NCI-H748 treated with DMSO at 0.1 percent for 48 hours (cell line): ENCODE data around the gene ETNPPL.

Experiments
- DNase-seq: peaks from one replicate; lab custom pipeline; 2025; lab: John Stamatoyannopoulos, UW

ETNPPL gene

DNA sequence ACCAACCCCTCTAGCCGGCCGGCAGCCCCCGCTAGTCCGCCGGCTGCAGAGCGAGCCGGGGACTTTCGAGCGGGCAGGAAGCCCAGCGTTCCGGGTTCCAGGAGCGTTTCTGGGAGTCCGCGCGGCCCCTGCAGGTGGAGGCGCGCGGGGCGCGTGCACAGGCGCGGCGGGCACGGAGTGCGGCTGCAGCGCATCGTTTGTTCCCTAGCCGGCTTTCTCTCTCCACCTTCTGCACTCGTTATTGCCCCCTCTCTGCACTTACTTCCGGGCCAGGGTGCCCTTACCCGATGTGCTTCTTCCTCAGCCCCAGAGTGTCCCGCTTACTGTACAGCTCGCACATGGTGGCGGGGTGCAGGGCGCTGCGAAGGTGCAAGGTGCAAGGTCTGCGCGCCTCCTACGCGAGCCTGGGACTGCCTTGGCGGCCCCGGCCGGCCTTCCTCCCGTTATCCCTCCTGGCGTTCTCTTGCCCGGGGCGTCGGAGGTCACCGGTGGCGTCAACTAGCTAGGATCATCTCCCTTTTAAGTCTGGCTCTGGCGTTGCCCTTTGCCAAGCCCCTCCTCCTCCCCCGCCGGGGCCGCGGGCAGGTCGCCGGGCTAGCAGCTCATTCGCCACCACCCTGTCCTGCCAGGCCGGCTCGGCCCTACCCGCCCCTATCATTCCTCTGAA, at the start of gene ETNPPL:
ETNPPL (minus strand) TSS at position 495 of the 667 bp plus-strand sequence; CDS start at position 340, 155 bp downstream.
- DNase-seq = peak; percentile 24

DNA sequence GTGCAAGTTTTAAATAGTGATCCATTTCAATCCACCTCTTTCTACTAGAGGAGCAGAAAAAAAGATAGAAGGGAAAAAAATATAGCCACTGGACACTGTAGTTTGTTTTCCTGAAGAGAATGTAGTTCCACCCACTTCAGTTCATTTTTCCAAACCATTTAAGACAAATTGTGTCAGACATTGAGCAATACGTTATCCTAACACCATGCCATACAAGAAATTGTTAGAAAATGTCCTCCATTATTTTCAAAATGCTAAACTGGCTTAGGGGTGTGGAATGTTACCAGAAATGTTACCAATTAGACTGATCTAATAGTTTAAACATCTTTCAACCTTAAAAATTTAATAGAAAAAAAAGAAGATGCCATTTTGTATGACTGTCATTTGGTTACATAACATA, 48.6 kb upstream of the ETNPPL start:
- no peak for DNase-seq

DNA sequence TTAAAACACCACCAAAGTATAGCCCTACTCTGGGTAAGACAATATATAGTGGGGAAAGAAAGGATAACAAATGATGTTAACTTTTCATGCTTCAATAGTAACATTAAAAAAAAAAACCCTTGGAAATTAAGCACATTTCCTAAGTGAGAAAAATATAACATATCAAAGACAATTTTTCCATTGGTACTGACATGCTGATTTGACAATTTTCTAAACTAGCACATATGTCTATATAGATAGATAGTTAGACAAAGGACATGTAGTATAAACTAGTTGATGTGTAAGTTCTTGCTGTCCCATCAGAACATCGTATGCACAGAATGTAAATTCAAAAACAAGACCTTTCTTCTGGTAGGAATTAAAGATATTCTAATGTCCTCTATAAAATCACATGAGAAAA, 47.2 kb upstream of the ETNPPL start:
- DNase-seq = no peak

DNA sequence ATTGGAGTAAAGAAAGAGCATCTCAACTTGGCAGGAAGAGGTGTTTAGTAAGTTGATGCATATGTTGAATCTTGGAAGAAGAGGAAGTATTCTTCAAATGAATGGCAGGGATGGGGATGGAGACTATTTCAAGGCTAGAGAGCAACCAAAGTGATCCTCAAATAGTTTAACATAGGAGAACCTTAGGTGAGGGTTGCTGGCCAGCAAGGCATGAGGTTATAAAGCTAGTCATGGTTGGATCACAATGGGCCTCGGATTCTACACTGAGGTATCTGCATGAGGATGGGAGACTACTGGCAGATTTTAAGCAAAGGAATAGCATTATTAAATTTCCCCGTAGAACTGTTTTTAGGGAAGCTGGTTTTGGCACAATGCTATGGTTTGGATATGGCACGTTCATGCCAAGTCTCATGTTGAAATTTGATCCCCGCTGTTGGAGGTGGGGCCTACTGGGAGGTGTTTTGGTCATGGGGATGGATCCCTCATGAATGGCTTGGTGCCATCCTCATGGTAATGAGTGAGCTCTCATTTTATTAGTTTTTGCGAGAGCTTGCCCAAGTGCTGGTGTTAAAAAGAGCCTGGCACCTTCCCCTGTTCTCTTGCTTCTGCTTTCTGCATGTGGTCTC, 41.9 kb upstream of the ETNPPL start:
- no peak for DNase-seq

DNA sequence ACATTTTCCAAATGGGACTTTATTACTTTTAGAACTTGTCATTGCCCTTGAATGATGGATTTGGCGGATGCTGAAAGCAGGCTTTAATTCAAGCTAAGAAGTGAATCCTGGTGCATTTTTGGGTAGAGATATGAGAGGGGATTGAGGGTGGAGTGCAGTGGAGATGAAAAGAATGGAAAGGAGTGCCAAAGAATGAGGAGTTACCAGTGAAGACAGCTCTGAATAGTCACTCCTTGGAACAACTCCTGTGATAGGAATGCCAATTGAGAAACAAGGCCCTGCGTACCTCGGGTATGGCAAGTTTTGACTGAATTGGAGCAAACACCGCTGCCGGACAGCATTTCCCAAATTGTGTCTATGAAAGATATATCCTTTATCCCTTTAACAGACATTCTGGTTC, 36.5 kb upstream of the ETNPPL start:
- DNase-seq = no peak

DNA sequence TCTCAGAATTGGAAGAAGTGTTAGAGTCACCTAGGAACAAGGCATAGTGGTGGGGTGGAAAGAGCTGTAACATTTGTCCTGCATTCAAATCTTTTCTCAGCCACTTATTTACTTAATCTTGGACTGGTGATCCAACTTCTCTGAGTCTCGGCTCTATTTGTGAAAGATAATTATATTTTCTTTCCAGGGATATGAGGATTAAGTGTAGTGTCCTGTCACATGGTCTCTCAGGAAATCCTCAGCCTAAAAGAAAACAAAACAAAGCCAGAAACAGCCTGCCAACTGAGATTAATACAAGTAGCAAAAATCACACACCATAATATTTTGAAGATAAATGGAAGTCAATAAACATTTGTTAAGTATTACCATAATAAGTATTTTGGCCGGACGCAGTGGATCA, 33.3 kb upstream of the ETNPPL start:
- no peak for DNase-seq

DNA sequence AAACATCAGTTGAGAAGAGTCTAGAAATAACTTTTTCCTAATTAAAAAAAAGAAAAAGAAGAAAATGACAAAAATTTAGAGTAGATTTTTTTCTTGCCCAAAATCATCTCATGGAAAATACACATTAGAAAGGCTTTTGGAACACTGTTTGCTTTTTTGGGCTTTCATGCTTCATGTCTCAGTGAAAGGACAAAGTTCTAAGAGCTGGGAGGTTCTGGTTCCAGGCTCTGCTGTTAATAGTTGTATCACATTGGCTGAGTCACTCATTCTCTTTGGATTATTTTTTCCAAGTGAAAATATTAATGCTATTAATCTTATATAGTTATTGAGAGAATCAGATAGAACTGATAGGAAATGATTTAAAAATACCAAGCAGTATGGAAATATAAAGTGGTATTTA, 32.9 kb upstream of the ETNPPL start:
- no peak for DNase-seq

DNA sequence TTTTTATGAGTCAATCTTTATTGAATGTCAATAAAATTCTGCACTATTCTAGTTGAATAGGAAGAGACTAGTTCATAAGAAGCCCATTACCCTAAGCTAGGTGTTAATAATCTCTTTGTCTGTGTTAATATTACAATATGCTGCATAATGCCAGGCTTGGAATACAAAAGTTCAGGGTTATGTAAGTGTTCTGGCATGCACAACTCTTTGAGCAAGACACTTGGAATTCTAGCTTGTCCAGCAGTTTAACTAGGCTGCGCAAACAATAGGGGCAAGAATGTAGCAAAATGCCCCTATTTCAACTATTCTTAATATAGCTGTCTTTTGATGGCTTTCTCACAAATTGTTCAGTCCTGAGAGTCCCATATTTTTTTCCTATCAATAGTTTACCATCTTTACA, 31.3 kb upstream of the ETNPPL start:
- DNase-seq = no peak

DNA sequence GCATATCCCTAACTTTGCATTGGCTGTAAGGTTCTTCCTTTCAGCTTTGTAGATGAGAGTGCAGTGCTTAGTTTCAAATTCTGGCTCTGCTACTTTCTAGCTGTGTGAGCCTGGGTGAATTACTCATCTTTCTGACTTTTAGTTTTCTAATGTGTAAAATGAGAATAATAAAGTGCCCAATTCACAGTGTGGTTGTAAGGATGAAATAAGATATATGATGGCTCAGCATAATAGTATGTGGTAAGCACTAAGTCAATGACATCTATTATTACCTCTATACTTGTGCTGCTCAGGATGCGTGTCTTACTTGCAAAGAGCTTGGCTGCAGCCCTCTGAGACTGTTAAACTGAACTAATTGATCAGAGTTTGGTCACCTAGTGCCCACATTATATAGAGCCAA, 30.6 kb upstream of the ETNPPL start:
- DNase-seq = no peak

DNA sequence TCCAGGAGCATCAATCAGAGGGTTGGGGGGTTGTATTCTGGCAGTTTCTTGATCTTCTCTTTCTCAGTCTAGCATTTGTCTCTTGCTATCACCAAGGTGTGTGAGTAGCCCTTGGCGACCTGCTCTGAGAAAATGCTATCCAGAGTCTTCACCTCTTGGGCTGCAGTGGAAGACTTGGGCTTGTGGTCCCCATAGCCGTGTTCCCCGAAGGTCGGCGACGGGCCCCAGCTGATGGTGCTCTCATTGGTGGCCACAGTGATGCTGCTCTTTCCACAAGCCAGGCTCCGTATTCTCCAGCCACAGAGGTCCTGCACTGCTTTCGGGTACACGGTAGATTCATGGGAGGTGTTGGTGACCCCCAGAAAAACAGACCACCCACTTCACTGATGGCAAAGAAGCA, 25.9 kb upstream of the ETNPPL start:
- DNase-seq = no peak

DNA sequence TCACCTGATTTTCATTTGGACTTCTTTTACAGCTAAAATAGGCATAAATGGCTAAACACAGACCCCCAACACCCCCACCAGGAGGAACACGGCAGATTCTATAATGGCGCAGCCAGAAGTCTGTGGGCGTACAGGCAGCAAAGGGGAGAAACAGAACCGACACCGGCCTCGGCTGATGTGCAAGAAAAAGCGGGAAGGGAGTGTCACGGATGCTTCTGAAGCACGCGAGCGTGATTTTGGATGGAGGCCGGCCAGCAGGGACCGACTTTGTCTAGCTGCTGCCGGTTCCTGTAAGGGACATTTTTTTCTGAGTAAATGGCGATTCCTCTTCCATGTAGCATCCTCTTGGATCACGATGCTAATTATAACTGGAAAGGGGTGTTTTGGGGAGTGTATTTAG, 24.9 kb upstream of the ETNPPL start:
- DNase-seq = no peak

DNA sequence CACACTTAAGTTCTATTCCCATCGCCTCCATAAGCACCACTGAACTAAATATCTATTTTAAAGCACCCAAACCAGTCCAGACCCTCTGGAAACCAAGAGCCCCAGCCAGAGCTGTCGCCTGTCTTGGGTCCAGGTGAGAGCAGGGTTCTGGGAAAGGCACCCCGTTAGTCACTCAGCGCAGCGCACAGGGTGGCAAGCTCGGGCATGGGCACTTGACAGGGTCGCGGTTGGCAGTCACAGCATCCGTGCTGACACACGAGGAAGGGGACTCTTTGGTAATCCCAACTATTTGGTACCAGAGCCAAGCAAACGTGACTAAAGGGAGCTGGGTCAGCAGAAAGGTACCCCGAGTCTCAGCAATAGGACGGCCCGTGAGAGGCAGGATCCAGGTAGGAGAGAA, 24.3 kb upstream of the ETNPPL start:
- DNase-seq = no peak

DNA sequence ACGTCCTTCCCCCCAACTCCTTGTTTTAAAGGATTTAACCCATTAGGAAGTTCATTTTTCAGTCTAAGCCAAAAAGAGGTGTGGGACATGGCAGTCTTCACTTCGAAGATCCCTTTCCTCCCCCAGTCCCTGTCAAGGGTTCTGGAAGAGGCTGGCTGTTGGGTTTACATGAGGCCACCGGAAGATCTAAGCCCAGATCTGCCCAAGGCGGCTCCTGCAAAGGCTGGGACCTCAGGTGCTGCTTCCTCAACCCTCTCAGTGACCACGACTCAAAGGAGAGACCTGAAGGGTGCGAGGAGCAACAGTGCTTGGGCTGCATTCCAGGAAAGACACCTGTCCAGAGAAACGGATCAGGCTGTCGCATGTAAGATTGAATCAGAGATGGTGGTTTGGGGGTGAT, 23.5 kb upstream of the ETNPPL start:
- DNase-seq = no peak

DNA sequence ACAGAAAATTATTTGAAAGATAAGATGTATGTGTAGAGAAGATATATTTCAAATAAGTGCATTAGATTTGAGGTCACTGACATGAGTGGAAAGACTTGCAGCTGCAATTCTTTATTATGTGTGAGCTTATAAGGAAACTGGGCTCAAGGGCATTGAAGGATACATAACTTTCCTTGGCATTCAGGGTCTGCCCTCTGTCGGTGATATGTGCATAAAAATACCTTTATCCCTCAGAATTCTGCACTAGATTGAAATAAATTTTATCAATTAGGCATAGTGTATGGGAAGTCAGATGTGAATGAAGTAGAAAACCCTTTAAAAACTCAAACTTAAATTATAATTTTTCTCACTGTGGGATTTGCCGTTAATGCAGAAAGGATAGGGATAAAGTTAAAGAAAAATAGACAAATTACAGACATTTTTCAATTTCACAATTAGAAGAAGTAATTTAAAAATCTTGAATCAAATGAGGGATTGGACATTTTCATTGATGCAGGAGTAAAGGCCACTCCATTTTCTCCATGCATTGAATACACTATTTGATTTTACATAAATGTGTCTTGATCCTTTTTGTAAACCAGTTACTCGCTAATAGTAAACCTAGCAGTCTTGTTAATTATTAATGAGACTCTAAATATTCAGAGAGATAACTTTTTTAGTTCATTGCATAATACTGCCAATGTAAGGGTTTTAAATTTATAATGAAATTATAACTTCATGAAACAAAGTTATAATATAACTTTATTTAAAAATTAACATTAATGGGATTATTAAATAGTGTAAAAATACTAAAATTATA, 21.0 kb upstream of the ETNPPL start:
- no peak for DNase-seq

DNA sequence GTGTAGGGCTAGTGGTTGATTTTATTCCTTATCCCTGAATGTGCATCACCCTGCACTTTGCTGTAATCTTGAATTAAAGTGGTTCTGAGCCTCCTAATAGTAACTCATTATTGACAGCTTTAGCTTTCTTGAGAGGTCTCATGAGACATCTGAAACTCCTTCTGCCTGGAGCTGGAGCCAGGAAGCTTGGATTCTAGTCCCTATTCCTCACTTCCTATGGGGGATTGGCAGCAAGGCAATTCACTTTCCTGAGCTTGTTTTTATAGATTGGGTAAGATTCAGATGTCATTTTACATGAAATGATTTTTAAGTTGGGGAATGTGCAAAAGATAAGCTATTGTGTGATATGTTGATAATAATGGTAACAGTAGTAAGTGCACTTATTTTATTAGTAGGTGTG, 17.1 kb upstream of the ETNPPL start:
- no peak for DNase-seq

DNA sequence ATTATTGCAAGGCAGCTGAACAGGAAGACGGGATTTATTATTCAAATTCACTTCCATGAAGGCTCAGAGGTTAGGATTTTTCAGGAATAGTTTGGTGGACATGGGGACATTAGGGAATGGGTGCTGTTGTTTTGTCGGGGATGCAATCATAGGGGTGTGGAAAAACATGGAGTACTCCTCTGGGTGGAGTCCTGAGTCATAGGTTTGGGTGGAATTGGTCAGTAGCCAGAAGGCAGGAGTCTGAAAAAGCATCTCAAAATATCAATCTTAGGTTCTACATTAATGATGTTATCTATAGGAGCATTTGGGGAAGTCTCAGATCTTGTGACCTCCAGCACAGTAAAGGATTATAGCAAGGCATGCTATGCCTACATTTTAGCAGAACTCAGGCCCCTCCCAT, 14.5 kb upstream of the ETNPPL start:
- no peak for DNase-seq

DNA sequence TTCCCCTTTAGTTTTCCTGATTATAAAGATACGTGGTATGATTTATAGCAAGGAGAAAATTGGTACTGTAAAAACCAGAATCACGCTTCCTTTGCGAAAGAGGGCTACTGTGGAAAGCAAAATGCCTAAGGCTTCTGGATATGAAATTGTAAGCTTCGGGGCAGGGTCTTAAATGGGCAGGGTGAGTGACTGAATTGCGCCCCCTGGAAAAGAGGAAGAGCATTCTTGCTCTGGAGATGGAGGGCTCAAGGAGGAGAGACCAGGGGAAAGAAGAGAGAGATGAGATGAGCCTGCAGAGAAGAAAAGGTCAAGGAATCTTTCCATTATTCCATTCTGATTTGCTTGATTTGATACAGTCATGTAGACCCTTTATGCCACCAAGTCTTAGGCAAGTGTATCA, 13.1 kb upstream of the ETNPPL start:
- DNase-seq = no peak

DNA sequence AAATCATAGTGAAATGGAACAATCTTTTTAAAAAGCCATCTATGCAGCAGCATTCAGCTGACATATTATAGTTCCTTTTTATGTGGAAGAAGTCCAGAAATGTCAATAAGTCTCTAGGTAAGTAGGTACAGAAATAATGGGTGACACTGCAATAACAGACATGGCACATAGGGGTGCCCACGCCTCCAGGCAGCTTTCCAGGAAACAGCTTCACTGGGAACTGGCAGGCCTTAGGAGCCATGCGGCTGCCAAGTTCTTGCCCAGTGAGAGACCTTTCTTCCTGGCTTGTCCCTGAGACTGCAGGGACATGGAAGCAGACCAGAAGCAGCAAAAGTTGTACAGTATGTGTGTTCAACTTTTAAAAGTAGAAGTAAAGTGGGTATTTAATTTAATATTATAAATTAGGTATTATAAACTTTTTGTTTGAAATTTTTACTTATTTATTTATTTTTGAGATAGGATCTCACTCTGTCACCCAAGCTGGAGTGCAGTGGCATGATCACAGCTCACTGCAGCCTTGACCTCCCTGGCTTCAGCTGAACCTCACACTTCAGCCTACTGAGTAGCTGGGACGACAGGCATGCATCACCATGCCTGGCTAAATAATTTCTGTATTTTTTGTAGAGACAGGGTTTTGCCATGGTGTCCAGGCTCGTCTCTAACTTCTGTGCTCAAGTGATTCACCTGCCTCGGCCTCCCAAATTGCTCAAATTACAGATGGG, 12.1 kb upstream of the ETNPPL start:
- DNase-seq = no peak

DNA sequence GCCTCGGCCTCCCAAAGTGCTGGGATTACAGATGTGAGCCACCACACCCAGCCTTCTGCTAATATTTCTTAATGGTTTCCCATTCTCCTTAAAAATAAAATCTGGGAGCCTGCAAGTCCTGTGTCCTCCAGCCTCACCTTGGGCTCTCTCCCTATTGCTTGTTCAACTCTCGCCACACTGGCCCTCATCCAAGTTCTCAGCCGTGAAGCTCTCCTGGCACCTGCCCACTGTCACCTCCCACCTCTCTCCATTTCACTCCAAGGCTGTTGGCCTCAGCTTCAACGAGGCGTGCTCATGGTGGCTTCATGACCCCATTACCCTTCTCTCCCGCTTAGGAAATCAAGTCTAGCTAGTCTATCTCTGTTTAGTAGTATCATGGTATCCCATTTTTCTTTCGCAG, 9.5 kb upstream of the ETNPPL start:
- DNase-seq = no peak

DNA sequence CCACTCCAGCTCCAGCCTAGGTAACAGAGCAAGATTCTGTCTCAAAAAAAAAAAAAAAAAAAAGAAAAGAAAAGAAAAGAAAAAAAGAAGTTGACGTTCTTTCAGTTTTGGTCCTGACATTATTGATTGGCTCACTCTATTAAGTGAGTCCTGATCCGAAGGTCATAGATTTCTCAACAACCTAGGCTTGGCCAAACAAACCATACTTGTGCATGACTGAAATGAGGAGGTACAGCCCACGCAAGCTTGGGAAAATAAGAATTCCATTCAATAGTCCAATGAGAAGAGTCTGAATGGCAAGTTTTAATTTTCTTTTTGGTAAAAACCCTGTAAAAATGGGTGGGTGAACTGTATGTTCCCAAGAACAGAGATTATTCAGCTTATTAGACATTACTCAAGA, 3.2 kb upstream of the ETNPPL start:
- DNase-seq = no peak

DNA sequence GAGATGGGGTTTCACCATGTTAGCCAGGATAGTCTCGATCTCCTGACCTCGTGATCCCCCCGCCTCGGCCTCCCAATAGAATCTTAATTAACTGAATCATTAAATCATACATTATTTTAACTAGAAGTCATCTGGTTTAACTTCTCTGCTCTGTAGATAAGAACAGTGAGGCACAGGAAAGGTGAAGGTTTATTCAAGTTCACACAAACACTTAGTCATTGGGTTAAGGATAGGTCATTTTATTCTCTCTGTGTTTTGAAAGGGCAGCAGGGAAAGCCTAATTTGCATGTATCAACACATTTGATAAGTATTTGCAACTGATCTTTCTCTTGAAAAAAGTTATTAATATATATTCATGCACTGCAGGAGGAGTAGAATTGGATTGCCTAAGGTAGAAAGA, 1.1 kb upstream of the ETNPPL start:
- DNase-seq = no peak

DNA sequence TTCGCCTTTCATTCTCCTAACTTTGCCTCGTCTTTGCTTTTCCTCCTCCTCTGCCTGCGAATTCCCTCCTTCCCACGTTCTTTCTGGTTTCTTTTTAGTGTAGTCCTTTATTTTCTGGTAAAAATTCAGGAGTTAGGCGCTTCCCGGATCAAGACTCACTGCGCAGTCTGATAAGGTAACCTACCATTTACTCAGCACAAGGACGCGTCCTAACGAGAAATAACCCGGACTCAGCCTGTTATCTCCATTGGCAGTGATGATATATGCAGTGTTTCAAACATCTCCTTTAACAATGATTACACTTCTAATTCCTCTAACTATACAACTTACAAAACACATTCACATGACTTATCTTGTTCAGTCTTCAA, 357 bp upstream of the ETNPPL start:
- DNase-seq = no peak

DNA sequence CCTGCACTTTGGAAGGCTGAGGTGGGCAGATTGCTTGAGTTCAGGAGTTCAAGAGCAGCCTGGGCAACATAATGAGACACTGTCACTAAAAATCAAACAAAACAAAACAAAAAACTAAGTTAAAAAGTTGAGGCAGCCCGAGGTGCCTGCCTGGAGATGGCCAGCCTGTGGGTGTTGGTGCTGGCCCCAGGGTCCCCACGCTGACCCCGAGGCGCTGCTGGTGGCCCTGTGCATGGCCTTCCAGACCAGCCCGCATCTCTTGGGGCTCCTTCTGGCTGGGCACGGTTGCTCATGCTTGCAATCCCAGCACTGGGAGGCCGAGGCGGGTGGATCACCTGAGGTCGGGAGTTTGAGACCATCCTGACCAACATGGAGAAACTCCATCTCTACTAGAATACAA, 4.4 kb downstream of the ETNPPL start:
- DNase-seq = no peak
